Activated T-cell treated with anti-CD3 and anti-CD28 coated beads, Interleukin-2, amount 50 U/mL, for 48 hours (primary cell): ENCODE data around the gene SLC27A4.

ENCODE experiments used
- DNase-seq, 2 experiments: peaks; one replicate each; pipeline ENCODE4 v3.0.0-alpha.2; 2020

Gene SLC27A4

DNA sequence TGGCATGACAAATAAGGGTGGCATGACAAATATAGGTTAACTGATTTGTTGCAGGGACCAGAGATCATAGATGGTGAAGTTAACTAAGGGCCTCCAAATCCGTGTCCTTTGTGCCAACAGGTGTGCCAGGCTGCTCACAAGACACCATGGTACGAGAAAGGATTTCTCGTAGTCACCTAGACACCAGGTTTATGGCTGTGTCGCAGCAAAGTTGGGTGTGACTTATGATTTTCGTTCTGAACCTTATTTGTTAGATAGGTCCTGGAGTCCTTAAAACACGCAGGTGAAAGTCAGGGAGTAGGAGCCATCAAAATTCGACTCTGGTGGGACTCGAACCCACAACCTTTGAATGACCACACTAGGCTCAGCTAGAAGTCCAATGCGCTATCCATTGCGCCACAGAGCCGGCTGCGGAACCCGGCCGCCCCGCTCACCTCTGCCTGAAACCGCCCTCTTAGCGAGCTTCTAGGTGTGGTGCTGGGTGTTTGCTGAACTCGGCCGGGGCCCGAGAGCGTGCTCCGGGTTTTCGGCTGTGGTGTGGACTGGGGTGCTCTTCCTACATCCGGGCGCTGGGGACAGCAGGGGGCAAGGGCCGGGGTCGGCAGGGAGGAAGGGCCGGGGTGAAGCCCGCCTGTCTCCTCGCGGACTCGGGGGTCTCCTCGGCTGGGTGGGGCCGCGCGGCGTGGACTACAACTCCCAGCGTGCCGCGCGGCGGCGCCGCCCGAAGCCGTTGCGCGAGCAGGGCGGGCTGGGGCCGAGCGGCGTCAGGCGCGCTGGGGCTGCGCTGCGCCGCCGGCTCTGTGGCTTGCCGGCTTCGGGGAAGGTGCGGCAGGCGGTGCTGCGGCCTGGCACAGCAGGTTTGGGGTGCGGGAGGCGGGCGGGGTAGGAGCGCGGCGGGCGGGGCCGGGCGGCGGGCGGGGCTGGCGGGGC lies at the start of gene SLC27A4:
Gene SLC27A4, plus strand, starts transcription at position 767 of the 930 bp plus-strand sequence. CDS start 2,606 bp downstream, outside the sequence.
- peak; percentile 84 to 86 for DNase-seq

- no peak for DNase-seq
These were observed 48.3 kb upstream of the SLC27A4 start for GRCh38 chr9:128292009-128292408.

GRCh38 chr9:128293091-128293490 lies 47.2 kb upstream of the SLC27A4 start:
- DNase-seq, result no peak

DNA sequence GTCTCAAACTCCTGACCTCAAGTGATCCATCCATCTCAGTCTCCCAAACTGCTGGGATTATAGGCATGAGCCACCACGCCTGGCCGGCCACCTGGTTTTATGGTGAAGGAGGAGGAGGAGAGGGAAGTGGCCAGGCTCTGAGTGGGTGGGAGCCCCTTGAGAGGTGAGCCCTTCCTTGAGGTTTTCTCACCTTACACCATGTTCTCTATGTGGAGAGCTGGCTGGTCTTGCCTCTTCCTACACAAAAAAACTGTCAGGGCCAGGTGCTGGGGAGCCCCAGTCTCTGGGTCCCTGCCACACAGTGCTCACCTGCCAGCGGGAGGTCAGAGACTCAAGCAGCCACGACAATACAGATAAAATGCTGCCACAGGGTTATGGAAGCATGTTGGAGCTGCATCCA lies 46.2 kb upstream of the SLC27A4 start:
- DNase-seq, result no peak

DNA sequence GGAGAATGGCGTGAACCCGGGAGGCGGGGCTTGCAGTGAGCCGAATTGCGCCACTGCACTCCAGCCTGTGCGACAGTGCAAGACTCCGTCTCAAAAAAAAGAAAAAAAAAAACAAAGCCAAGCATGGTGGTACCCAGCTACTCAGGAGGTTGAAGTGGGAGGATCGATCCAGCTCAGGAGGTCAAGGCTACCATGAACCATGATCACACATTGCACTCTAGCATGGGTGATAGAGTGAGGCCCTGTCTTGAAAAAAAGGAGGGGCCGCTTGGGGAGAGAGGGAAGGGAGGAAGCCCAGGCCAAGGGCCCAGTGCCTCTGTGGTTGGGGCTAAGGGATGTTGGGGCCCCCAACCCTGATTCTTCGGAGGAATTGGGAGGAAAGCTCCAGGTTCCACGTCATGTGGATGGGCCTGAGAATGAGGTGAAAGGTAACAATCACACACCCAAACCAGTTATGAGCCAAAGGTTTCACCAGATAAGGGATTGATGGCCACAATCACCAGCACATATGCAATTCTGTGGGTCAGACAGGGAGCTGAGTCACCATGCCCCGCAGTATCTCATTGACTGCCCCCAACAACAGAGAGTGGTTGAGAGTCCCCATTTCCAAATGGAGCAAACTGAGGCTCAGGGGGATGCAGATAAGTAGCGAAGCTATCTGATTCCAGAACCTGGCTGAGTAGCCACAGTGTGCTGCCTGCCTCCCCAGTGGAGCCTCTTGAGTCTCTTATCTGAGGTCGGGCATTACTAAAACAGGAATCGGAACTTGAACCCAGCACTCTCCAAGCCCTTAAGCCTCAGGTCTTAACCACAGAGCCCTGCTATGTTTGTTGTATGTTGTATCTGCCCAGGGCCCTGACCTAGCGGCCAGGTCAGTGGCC lies 43.7 kb upstream of the SLC27A4 start:
- no peak for DNase-seq

GRCh38 chr9:128297221-128297773 lies 43.0 kb upstream of the SLC27A4 start:
- no peak for DNase-seq

GRCh38 chr9:128298535-128299482 lies 41.5 kb upstream of the SLC27A4 start:
- DNase-seq, result no peak

- no peak for DNase-seq
These were observed 36.0 kb upstream of the SLC27A4 start for GRCh38 chr9:128304136-128304970.

DNA sequence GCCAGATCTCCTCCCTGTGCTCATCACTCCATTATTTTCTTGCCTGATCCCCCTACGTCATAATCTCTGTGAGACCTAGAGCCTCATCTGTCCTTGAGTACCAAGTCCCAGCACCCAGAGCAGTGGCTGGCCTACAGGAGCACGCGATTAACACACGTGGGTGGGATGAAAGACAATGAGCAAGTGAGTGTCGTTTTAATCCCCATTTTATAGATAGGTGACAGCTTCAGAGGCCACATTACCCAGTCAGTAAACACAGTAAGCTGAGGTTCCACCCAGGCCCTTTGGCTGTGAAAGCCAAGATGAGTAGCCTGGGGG lies 35.4 kb upstream of the SLC27A4 start:
- no peak for DNase-seq

GRCh38 chr9:128309551-128309950 lies 30.8 kb upstream of the SLC27A4 start:
- DNase-seq, result no peak

DNA sequence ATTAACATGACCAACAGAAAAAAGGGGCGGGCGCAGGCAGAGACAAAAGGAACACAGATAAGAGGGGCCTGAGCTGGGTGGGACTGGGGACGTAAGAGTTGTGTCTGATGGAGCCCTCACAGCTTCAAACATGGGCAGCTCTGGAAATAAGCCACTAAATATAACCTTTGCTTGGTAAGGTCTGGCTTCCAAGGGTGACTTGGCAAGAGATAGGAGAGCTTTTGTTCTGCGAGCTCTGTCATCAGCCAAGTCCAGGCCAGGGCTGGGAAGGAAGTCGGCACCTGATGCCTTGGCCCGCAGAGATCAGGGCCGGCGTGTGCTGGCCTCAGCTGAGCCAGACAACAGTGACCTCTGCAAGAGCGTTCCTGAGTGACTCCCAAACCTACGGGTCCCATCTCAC lies 29.9 kb upstream of the SLC27A4 start:
- DNase-seq, result no peak

DNA sequence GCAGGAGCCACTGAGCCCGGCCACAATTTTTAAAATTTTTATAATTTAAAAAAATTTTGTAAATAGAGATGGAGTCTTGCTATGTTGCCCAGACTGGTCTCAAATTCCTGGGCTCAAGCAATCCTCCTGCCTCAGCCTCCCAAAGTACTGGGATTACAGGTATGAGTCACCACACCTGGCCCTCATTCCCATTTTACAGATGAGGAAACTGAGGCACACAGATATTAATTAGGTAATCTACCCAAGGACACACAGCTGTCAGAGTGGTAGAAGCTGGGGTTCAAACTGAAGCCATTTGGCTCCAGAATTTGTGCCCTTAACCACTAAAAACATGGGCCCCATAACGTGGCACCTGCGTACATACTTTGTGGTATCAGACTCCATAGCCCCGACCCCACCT lies 25.6 kb upstream of the SLC27A4 start:
- DNase-seq, result no peak

- no peak for DNase-seq
These were observed 23.9 kb upstream of the SLC27A4 start for GRCh38 chr9:128316421-128316820.

DNA sequence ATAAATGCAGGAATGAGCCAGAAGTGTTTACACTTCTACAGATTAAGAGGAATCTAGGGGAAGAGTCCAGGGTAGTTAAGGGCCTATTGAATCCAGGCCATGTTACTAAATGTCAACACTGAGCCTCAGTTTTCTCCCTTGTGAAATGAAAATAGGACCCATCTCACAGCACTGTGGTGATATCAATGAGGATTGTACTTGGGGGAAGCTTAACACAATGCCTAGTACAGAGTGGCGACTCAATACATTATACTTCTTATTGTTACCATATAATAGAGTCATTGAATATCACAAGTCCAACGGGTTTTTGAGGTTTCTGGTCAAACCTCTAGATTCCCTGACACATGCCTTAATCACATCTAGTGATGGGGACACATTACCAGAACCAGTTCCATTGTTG lies 22.7 kb upstream of the SLC27A4 start:
- no peak for DNase-seq

DNA sequence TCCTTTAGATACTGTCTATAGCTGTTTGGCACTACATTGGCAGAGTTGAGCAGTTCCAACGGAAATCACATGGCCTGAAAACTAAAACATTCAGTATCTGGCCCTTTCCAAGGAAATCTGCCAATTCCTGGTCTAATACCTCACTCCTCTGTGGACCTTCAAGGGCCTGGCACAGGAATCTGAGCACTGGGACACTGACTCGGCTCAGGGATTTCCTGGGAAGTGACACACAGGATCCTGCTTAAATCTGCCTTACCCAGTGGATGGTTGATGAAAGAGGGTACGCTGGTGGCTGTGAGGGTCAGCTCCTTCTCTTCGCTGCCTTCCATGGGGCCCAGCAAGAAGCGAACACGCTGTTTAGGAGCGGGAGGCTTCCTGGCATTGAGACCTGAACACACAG lies 19.0 kb upstream of the SLC27A4 start:
- DNase-seq, result no peak

DNA sequence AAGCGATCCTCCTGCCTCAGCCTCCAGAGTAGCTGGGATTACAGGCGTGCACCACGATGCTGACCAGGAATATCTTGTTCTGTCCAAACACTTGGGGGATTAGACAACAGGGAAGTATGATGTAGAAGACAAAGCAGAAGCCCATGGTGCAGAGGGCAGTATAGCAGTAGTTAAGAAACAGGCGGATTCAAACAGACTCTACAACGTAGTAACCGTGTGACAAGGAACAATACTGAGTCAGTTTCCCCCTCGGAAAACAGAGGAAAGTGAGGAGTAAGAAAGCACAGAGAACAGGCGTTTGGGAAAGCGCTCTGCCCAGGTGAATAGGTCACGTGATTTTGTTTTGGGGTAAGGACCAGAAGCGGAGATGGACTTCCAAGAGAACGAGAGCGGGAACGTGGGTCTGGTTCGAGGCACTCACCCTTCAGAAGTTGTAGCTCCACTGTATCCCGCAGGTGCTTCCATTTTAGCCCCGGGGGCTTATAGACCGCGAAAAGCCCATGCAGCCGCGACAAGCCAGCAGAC lies 18.4 kb upstream of the SLC27A4 start:
- no peak for DNase-seq

DNA sequence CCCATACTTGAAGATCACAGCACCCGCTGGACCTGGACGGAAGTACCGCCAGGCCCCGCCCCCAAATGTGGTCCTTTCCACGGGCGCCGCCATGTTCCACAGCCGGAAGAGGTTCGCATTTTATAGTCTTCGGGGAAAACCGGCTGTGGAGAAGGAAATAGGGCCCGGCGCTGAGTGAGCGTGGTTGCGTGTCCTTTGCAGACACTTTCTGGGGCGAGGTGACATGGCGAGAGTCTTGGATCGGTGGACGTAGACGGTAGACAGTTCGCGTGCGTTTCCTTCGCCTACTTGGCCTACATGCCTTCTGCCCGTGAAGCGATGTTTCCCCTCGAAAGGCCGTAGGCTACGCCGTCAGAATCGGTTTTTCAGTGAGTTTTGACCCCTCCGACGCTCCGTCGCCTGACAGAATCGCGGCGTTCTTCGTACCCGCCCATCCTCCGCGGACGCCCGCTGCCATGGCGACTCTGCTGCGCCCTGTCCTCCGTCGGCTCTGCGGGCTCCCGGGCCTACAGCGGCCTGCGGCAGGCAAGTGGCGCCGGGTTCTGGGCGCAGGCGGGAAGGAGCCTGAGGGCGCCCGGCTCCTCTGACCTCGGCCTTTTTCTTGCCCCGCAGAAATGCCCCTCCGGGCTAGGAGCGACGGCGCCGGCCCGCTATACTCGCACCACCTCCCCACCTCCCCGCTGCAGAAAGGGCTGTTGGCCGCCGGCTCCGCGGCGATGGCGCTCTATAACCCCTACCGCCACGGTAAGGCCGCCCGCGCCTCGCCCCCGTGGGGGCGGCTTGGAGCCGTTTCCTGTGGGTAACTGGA lies 17.7 kb upstream of the SLC27A4 start, which contains the start of the genes COQ4 and TRUB2:
Gene COQ4, plus strand, starts transcription at position 436 of the 808 bp plus-strand sequence. Its CDS starts 20 bp downstream, at position 456.
Gene TRUB2, minus strand, starts transcription at position 44 of the 808 bp plus-strand sequence. Its CDS starts 39 bp downstream, at position 5.
- DNase-seq, result peak; percentile 95

- no peak for DNase-seq
These were observed 17.1 kb upstream of the SLC27A4 start for GRCh38 chr9:128323212-128323730.

DNA sequence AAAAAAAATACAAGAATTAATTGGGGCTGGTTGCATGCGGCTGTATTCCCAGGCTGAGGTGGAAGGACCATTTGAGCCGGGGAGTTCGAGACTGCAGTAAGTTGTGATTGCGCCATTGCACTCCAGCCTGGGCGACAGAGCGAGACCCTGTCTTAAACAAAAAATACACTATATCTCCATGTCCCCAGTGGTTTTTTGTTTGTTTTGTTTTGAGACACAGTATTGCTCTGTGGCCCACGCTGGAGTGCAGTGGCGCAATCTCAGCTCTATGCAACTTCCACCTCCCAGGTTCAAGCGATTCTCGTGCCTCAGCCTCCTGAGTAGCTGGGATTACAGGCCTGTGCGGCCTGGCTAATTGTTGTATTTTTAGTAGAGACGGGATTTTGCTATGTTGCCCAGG lies 16.5 kb upstream of the SLC27A4 start:
- DNase-seq, result no peak

GRCh38 chr9:128324401-128324800 lies 15.9 kb upstream of the SLC27A4 start:
- DNase-seq, result no peak
